Measurements from ENCODE around the gene GPER1. TPM values are rescaled to one million over a fixed set of nuclear protein-coding genes. Genes with fewer than 3 reads are reported as not detected.

GPER1 gene
- total and polyA plus RNA-seq, 2 experiments from 2014 or later, result 0.89 TPM; not detected in 1

- Histone ChIP-seq H3K36me3 (ENCODE audit: insufficient read depth) (no peaks in the 10 kb centered on the region), H3K9me2 (ENCODE audit: insufficient read depth) (no peaks in the 10 kb centered on the region), H2AFZ (no peak overlapping the region), H3K4me1 (ENCODE audit: insufficient read depth) (peaks cover 8% of the 10 kb centered on the region; the same call in 1 of the 2 replicates), H3K27ac (ENCODE audit: low read depth) (no peak overlapping the region), H3K27me3 (ENCODE audit: insufficient read depth) (no peaks in the 10 kb centered on the region), H3K79me2 (replicated peaks; ENCODE audit: insufficient read depth) (peaks cover 3% of the 10 kb centered on the region; the same call in 1 of the 2 replicates), H3K4me3 (no peak overlapping the region), H3K4me2 (no peak overlapping the region; the same call in 1 of the 2 replicates), H4K20me1 (replicated peaks; ENCODE audit: insufficient read depth) (no peaks in the 10 kb centered on the region), H3F3A (replicated peaks; ENCODE audit: low read depth) (no peaks in the 10 kb centered on the region)
- DNase-seq (ENCODE audit: low spot score), result peak; percentile 61
- peak; percentile 78 for ATAC-seq
- TF ChIP-seq NANOG (IDR thresholded peaks at IDR 0.05; ENCODE audit: borderline replicate concordance) (no peak), REST (IDR thresholded peaks at IDR 0.05; ENCODE audit: unreplicated experiment) (no peak), EZH2phosphoT487 (IDR thresholded peaks at IDR 0.05; ENCODE audit: unreplicated experiment) (no peak), ZNF462 (CRISPR knock-in tag; IDR thresholded peaks at IDR 0.05) (no peak)
- peak overlapping the region; percentile 80 for H3K27ac Mint-ChIP-seq
- H3K36me3 Mint-ChIP-seq (ENCODE audit: low read depth), result no peaks in the 10 kb centered on the region
- H3K27me3 Mint-ChIP-seq (ENCODE audit: insufficient read depth, low read depth, poor library complexity), result peaks cover 6% of the 10 kb centered on the region
- peaks cover 32% of the 10 kb centered on the region for H3K4me1 Mint-ChIP-seq
- H3K4me3 Mint-ChIP-seq, result no peak overlapping the region
- no peaks in the 10 kb centered on the region for H3K9me3 Mint-ChIP-seq
These were observed 34.9 kb upstream of the GPER1 start for GRCh38 chr7:1053002-1053411.
